ENCODE results near the gene MBP.

The MBP gene

GRCh38 chr18:77132369-77133050 is at the start of gene MBP:
Gene MBP (minus strand): TSS chr18:77132783. CDS start chr18:77105261, 27,522 bp downstream.
- DNase-seq = peak; percentile 96

- DNase-seq = no peak
Observed at GRCh38 chr18:77181950-77182707, 49.5 kb upstream of the MBP start.

GRCh38 chr18:77178559-77178958 is 46.0 kb upstream of the MBP start:
- DNase-seq = no peak

GRCh38 chr18:77177009-77177408 is 44.4 kb upstream of the MBP start:
- DNase-seq = no peak

GRCh38 chr18:77173275-77174030 is 40.9 kb upstream of the MBP start:
- DNase-seq = peak; percentile 78

- no peak for DNase-seq
Observed at GRCh38 chr18:77170890-77171410, 38.4 kb upstream of the MBP start.

- no peak for DNase-seq
Observed at GRCh38 chr18:77168811-77169311, 36.3 kb upstream of the MBP start.

GRCh38 chr18:77167251-77167650 is 34.7 kb upstream of the MBP start:
- DNase-seq = no peak

- no peak for DNase-seq
Observed at GRCh38 chr18:77166523-77166922, 33.9 kb upstream of the MBP start.

- DNase-seq = no peak
Observed at GRCh38 chr18:77165503-77166188, 33.1 kb upstream of the MBP start.

GRCh38 chr18:77164763-77165485 is 32.3 kb upstream of the MBP start:
- DNase-seq = no peak

GRCh38 chr18:77164026-77164425 is 31.4 kb upstream of the MBP start:
- no peak for DNase-seq

- DNase-seq = no peak
Observed at GRCh38 chr18:77162580-77162979, 30.0 kb upstream of the MBP start.

GRCh38 chr18:77161961-77162360 is 29.4 kb upstream of the MBP start:
- DNase-seq = no peak

- no peak for DNase-seq
Observed at GRCh38 chr18:77161383-77161782, 28.8 kb upstream of the MBP start.

GRCh38 chr18:77160515-77160914 is 27.9 kb upstream of the MBP start:
- no peak for DNase-seq

- no peak for DNase-seq
Observed at GRCh38 chr18:77157312-77157711, 24.7 kb upstream of the MBP start.

GRCh38 chr18:77155031-77155430 is 22.4 kb upstream of the MBP start:
- no peak for DNase-seq

- no peak for DNase-seq
Observed at GRCh38 chr18:77153404-77153803, 20.8 kb upstream of the MBP start.

GRCh38 chr18:77151772-77152520 is 19.4 kb upstream of the MBP start:
- no peak for DNase-seq

Data from NCI-H146 (cell line).